CD4-positive, alpha-beta T cell treated with Interferon alpha-2 for 1 hour (primary cell): ENCODE results near the gene PIAS1.
A peak's percentile ranks its signal among the peaks of the same experiment; 100 is the strongest.
"Not testable (repeated sequence)": the region's sequence is repeated elsewhere in the genome, so short reads cannot be mapped to it uniquely, and the experiment has no call there.

Experiments
- DNase-seq, 2 donors: peaks; one replicate each; pipeline ENCODE4 v3.0.0-alpha.2; 2020 to 2022

Gene PIAS1

GRCh38 chr15:68038246-68038645, 15.9 kb upstream of the PIAS1 start:
- no peak for DNase-seq

- DNase-seq = no peak
Observed at GRCh38 chr15:68040144-68040543, 14.0 kb upstream of the PIAS1 start.

- DNase-seq = no peak
Observed at GRCh38 chr15:68042156-68042854, 11.8 kb upstream of the PIAS1 start.

GRCh38 chr15:68042855-68043222, 11.3 kb upstream of the PIAS1 start:
- DNase-seq = no peak

- DNase-seq = no peak
Observed at GRCh38 chr15:68045289-68046265, 8.5 kb upstream of the PIAS1 start.

- no peak for DNase-seq
Observed at GRCh38 chr15:68047826-68048225, 6.3 kb upstream of the PIAS1 start.

GRCh38 chr15:68051109-68051508, 3.0 kb upstream of the PIAS1 start:
- no peak for DNase-seq

- DNase-seq = no peak
Observed at GRCh38 chr15:68051907-68052306, 2.2 kb upstream of the PIAS1 start.

- DNase-seq = no peak
Observed at GRCh38 chr15:68052431-68052830, 1.7 kb upstream of the PIAS1 start.

GRCh38 chr15:68053001-68053400, 1.1 kb upstream of the PIAS1 start:
- no peak for DNase-seq

- DNase-seq = peak; percentile 15 to 40
Observed at GRCh38 chr15:68054628-68055223, 611 bp downstream of the PIAS1 start.

GRCh38 chr15:68055224-68055705, 1.1 kb downstream of the PIAS1 start:
- peak; percentile 57 to 66 for DNase-seq

- peak in 1 of 2 donors; percentile 14 for DNase-seq
Observed at GRCh38 chr15:68056097-68056865, 2.2 kb downstream of the PIAS1 start.

- no peak for DNase-seq
Observed at GRCh38 chr15:68057034-68057433, 2.9 kb downstream of the PIAS1 start.

- DNase-seq = no peak
Observed at GRCh38 chr15:68057758-68058157, 3.6 kb downstream of the PIAS1 start.

GRCh38 chr15:68058970-68059369, 4.9 kb downstream of the PIAS1 start:
- not testable (repeated sequence) for DNase-seq

- DNase-seq = no peak
Observed at GRCh38 chr15:68059630-68060029, 5.5 kb downstream of the PIAS1 start.

- DNase-seq = no peak
Observed at GRCh38 chr15:68061171-68061570, 7.1 kb downstream of the PIAS1 start.

GRCh38 chr15:68061602-68062001, 7.5 kb downstream of the PIAS1 start:
- no peak for DNase-seq

- DNase-seq = no peak
Observed at GRCh38 chr15:68062214-68062613, 8.1 kb downstream of the PIAS1 start.

GRCh38 chr15:68062946-68063465, 8.9 kb downstream of the PIAS1 start:
- DNase-seq = no peak

- no peak for DNase-seq
Observed at GRCh38 chr15:68063606-68064005, 9.5 kb downstream of the PIAS1 start.
